ENCODE data around the gene OSBPL5. TPM values are rescaled to one million over a fixed set of nuclear protein-coding genes. Genes with fewer than 3 reads are reported as not detected.

Gene OSBPL5
- total and polyA plus RNA-seq, 2 of the 4 experiments (the other 2 are of a cell fraction), result 14.9 to 22.3 TPM

GRCh38 chr11:3206156-3206921, 41.2 kb upstream of the OSBPL5 start:
- H3K56ac ChIP-seq (ENCODE audit: extremely low read depth, insufficient read depth, low read length), result no peak overlapping the region
- peak overlapping the region; percentile 16 for H2AK9ac ChIP-seq (replicated peaks; ENCODE audit: low read depth, low read length, poor library complexity)
- no peak overlapping the region for H2AK5ac ChIP-seq (ENCODE audit: low read depth, low read length)
- H2BK20ac ChIP-seq (ENCODE audit: low read depth, low read length), result no peak overlapping the region
- no peak overlapping the region for H3K23ac ChIP-seq (ENCODE audit: low read depth, low read length)
- POLR2A ChIA-PET (ENCODE audit: unreplicated experiment), result no interaction called here
- TF ChIP-seq MAFK (IDR thresholded peaks at IDR 0.05; ENCODE audit: low read depth, low read length) (no peak), CHD1 (IDR thresholded peaks at IDR 0.05; ENCODE audit: low read depth, low read length) (no peak), MXI1 (IDR thresholded peaks at IDR 0.05; ENCODE audit: borderline replicate concordance, low read depth, low read length) (no peak), BHLHE40 (IDR thresholded peaks at IDR 0.05; ENCODE audit: low read depth, low read length) (no peak), USF2 (IDR thresholded peaks at IDR 0.05; ENCODE audit: low read depth, low read length) (no peak), CTCF (conservative IDR thresholded peaks at IDR 0.05; ENCODE audit: low read depth, low read length) (no peak), POLR2A (IDR thresholded peaks at IDR 0.05; ENCODE audit: low read depth, low read length) (no peak), ELK1 (IDR thresholded peaks at IDR 0.05; ENCODE audit: borderline replicate concordance, low read depth, low read length) (no peak), MAZ (IDR thresholded peaks at IDR 0.05; ENCODE audit: borderline replicate concordance, low read depth, low read length) (no peak), FOS (IDR thresholded peaks at IDR 0.05; ENCODE audit: low read depth, low read length) (no peak), NFE2L2 (IDR thresholded peaks at IDR 0.05; ENCODE audit: low read depth, low read length) (no peak), RFX5 (IDR thresholded peaks at IDR 0.05; ENCODE audit: low read depth, low read length) (no peak)
- no peak overlapping the region for H3K9ac ChIP-seq (ENCODE audit: low read depth, low read length)
- peak overlapping the region; percentile 54 for H2BK5ac ChIP-seq (ENCODE audit: low read depth, low read length, poor library complexity, severe bottlenecking)
- no peaks in the 10 kb centered on the region for H3K9me1 ChIP-seq (ENCODE audit: insufficient read depth, low read length)
- H3K4me2 ChIP-seq (ENCODE audit: low read depth, low read length), result no peak overlapping the region
- H4K20me1 ChIP-seq (ENCODE audit: insufficient read depth, low read length), result no peaks in the 10 kb centered on the region
- peaks cover 4% of the 10 kb centered on the region for H3K9me3 ChIP-seq (ENCODE audit: control insufficient read depth, insufficient read depth, low read length)
- no peak overlapping the region for H2AFZ ChIP-seq (replicated peaks; ENCODE audit: low read length, poor library complexity)
- no TSS peak for BruUV-seq (replicated peaks)
- peaks cover 55% of the 10 kb centered on the region for H3K27me3 ChIP-seq (ENCODE audit: control insufficient read depth, insufficient read depth, low read length)
- H3K79me1 ChIP-seq (ENCODE audit: low read depth in 1 of 2, low read length in 2 of 2), result no peaks in the 10 kb centered on the region
- no peak overlapping the region for H2BK120ac ChIP-seq (ENCODE audit: low read depth, low read length)
- ATAC-seq (ENCODE audit: low read depth) (no peak), DNase-seq (no peak)
- no peaks in the 10 kb centered on the region; the same call in 1 of the 2 replicates for H3K4me1 ChIP-seq (ENCODE audit: control insufficient read depth, insufficient read depth, low read length)
- H2BK15ac ChIP-seq (ENCODE audit: low read depth, low read length), result no peak overlapping the region
- no peaks in the 10 kb centered on the region for H3K36me3 ChIP-seq (ENCODE audit: control insufficient read depth, insufficient read depth, low read length)
- H3K27ac ChIP-seq (ENCODE audit: insufficient read depth, low read length), result no peak overlapping the region
- H3K4ac ChIP-seq (ENCODE audit: low read depth, low read length), result no peak overlapping the region
- dilution Hi-C loops (cut with HindIII; ENCODE audit: low sequenced_read_pairs, unreplicated experiment), result no loop called here
- WGBS, 2 experiments (ENCODE audit: extremely low coverage in 2 of 2, insufficient read length in 1 of 2), result 98% methylated on average over 2 of the region's 8 CpGs; no CpG with 5 or more reads in 1 of the 2 experiments
- CTCF ChIA-PET, result no interaction called here
- H3K4me3 ChIP-seq (ENCODE audit: insufficient read depth, low read depth, low read length), result no peak overlapping the region
- H4K5ac ChIP-seq (ENCODE audit: low read depth, low read length), result no peak overlapping the region
- in situ Hi-C loops (cut with MboI; ENCODE audit: low sequenced_read_pairs), result no loop called here
- H4K8ac ChIP-seq (ENCODE audit: low read depth in 2 of 2, low read length in 2 of 2), result no peak overlapping the region
- no peak overlapping the region for H4K91ac ChIP-seq (ENCODE audit: insufficient read depth, low read depth, low read length)
- no peak overlapping the region for H3K14ac ChIP-seq (replicated peaks; ENCODE audit: low read depth, low read length)
- no peak overlapping the region for H3K18ac ChIP-seq (ENCODE audit: low read depth, low read length)
- intact Hi-C loops (cut with micrococcal nuclease), result no loop called here

Measured in IMR-90 (cell line).